GM12891 (cell line): Measurements from ENCODE around the gene MEIKIN.

Experiments
- DNase-seq: peaks from one replicate; pipeline ENCODE4 v3.0.0; 2011; ENCODE audit warnings: low spot score; ENCODE audit not compliant: insufficient read length
- FAIRE-seq: peaks from 2 replicates; lab custom pipeline; 2011; peaks lifted over from hg19 to GRCh38; lab: Jason Lieb, UNC
- PAX5 ChIP-seq: IDR thresholded peaks from 2 replicates; pipeline ENCODE4 v1.6.1; 2011; ENCODE audit warnings: low read length, moderate library complexity, mild to moderate bottlenecking; ENCODE audit not compliant: insufficient read depth, severe bottlenecking
- POLR2A ChIP-seq: IDR thresholded peaks from 2 replicates; pipeline ENCODE4 v1.6.1; 2011; ENCODE audit warnings: low read depth, low read length, control low read depth
- POLR2AphosphoS5 ChIP-seq: IDR thresholded peaks from 2 replicates; pipeline ENCODE4 v1.6.1; 2011; ENCODE audit warnings: low read depth, low read length, control low read depth
- POU2F2 ChIP-seq: IDR thresholded peaks from 2 replicates; pipeline ENCODE4 v1.6.1; 2011; ENCODE audit warnings: low read depth, mild to moderate bottlenecking, control low read depth, low read length, moderate library complexity
- SPI1 ChIP-seq: IDR thresholded peaks from 2 replicates; pipeline ENCODE4 v1.6.1; 2011; ENCODE audit warnings: low read depth, low read length, control low read depth
- TAF1 ChIP-seq: IDR thresholded peaks from 2 replicates; pipeline ENCODE4 v1.6.1; 2011; ENCODE audit warnings: low read depth, low read length, control low read depth

Gene MEIKIN

GRCh38 chr5:131795879-131796792 is 149.3 kb downstream of the MEIKIN start:
- DNase-seq (peak; percentile 13), FAIRE-seq (peak; percentile 66)
- TF ChIP-seq TAF1 (no peak), POLR2A (no peak), POU2F2 (no peak), SPI1 (no peak), POLR2AphosphoS5 (no peak), PAX5 (no peak)

GRCh38 chr5:131795228-131795627 is 150.2 kb downstream of the MEIKIN start:
- DNase-seq = no peak
- no peak for FAIRE-seq
- TF ChIP-seq TAF1 = no peak
- no peak for TF ChIP-seq POU2F2
- TF ChIP-seq SPI1 = no peak
- no peak for TF ChIP-seq PAX5
- no peak for TF ChIP-seq POLR2A
- TF ChIP-seq POLR2AphosphoS5 = no peak

GRCh38 chr5:131794586-131794985 is 150.9 kb downstream of the MEIKIN start:
- peak; percentile 72 for FAIRE-seq
- TF ChIP-seq PAX5 (no peak), POLR2AphosphoS5 (no peak), POU2F2 (no peak), POLR2A (no peak), SPI1 (no peak), TAF1 (no peak)
- no peak for DNase-seq

- DNase-seq = no peak
- TF ChIP-seq TAF1 (no peak), POLR2A (no peak), POLR2AphosphoS5 (no peak), SPI1 (no peak)
- no peak for FAIRE-seq
Measured at GRCh38 chr5:131792896-131793295, 152.6 kb downstream of the MEIKIN start.

GRCh38 chr5:131791866-131792265 is 153.6 kb downstream of the MEIKIN start:
- no peak for FAIRE-seq
- TF ChIP-seq POLR2AphosphoS5 = no peak
- no peak for TF ChIP-seq POLR2A
- TF ChIP-seq PAX5 = no peak
- TF ChIP-seq TAF1 = no peak
- no peak for TF ChIP-seq SPI1
- TF ChIP-seq POU2F2 = no peak
- DNase-seq = no peak

- FAIRE-seq (no peak), DNase-seq (no peak)
- no peak for TF ChIP-seq POLR2AphosphoS5
- no peak for TF ChIP-seq SPI1
Measured at GRCh38 chr5:131790550-131790949, 154.9 kb downstream of the MEIKIN start.

GRCh38 chr5:131789765-131790164 is 155.7 kb downstream of the MEIKIN start:
- FAIRE-seq (no peak), DNase-seq (no peak)
- no peak for TF ChIP-seq POU2F2
- TF ChIP-seq PAX5 = no peak
- TF ChIP-seq TAF1 = no peak
- no peak for TF ChIP-seq POLR2AphosphoS5
- TF ChIP-seq POLR2A = no peak
- TF ChIP-seq SPI1 = no peak

GRCh38 chr5:131787736-131788135 is 157.7 kb downstream of the MEIKIN start:
- TF ChIP-seq PAX5 = no peak
- no peak for TF ChIP-seq POLR2A
- TF ChIP-seq TAF1 = no peak
- TF ChIP-seq SPI1 = no peak
- TF ChIP-seq POU2F2 = no peak
- TF ChIP-seq POLR2AphosphoS5 = no peak
- FAIRE-seq (no peak), DNase-seq (no peak)

GRCh38 chr5:131786900-131787692 is 158.4 kb downstream of the MEIKIN start:
- no peak for FAIRE-seq
- TF ChIP-seq TAF1 = no peak
- no peak for TF ChIP-seq POU2F2
- TF ChIP-seq POLR2A = no peak
- no peak for TF ChIP-seq SPI1
- no peak for TF ChIP-seq PAX5
- no peak for TF ChIP-seq POLR2AphosphoS5

More at GRCh38 chr5:131786900-131787692, 158.4 kb downstream of the MEIKIN start:
- DNase-seq = no peak
